Measurements from ENCODE around the gene PWP2. TPM values are rescaled to one million over a fixed set of nuclear protein-coding genes. Genes with fewer than 3 reads are reported as not detected.
"Not testable (repeated sequence)": the region's sequence is repeated elsewhere in the genome, so short reads cannot be mapped to it uniquely, and the experiment has no call there.

The PWP2 gene
- total RNA-seq, 3 donors from 2014 or later: 5.8 to 9.5 (median 6.9) TPM

DNA sequence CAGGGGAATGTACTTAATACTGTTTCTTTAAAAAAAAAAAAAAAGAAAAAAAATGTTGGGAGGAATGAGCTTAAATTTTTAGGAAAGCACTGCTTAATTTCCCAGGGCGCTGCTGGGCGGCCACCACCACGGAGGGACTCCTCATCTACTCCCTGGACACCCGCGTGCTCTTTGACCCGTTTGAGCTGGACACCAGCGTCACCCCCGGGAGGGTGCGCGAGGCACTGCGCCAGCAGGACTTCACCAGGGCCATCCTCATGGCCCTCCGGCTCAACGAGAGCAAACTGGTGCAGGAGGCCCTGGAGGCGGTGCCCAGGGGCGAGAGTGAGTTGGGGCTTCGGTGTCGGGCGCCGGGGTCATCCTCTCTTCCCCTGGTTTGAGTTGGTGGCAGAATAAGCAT is 20.6 kb downstream of the PWP2 start:
- H3K9me3 ChIP-seq; H3K27me3 ChIP-seq; intact Hi-C loops (cut with DNase I; ENCODE audit: low total_unique reads); DNase-seq (ENCODE audit: low spot score in 2 of 2); H3K36me3 ChIP-seq; H3K27ac ChIP-seq; H3K4me3 ChIP-seq; H3K4me1 ChIP-seq: not testable (repeated sequence)

DNA sequence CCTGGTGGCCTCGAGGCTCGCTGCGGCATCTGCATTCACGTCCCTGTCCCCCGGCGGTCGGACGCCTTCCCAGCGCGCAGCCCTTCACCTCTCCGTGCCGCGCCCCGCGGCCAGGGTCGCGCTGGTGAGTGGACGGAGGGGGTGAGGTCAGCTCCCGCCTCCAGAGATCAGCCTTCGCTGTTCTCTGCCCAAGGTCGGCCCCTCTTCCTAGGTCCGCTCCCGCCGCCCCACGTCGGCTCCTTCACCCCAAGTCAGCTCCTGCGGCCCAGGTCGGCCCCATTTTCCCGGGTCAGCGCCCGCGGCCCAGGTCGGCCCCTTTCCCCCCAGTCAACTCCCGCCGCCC is 26.5 kb downstream of the PWP2 start:
- H3K27me3 ChIP-seq; H3K4me1 ChIP-seq; intact Hi-C loops (cut with DNase I; ENCODE audit: low total_unique reads); H3K36me3 ChIP-seq; H3K27ac ChIP-seq; H3K9me3 ChIP-seq; DNase-seq (ENCODE audit: low spot score in 2 of 2); H3K4me3 ChIP-seq: not testable (repeated sequence)

DNA sequence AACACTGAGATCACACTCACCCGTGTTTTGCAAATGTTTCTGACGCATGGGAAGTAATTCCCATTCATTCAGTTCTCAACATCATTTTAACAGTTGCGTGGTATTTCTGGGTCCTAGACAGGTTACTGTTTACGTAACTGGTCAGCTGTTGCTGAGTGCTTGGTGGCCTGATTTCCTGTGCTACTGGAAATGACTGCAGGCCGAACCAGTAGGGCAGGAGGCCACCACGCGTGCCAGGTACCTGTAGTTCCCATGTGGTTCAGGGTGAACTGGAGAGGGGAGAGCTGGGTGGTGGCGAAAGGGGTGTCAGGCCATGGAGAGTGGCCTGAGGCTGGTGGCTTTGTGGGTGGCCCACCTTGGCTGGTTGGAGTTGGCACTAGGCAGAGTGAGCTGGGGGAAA is 27.5 kb downstream of the PWP2 start:
- H3K4me3 ChIP-seq; H3K9me3 ChIP-seq; H3K4me1 ChIP-seq; H3K27ac ChIP-seq; H3K27me3 ChIP-seq; intact Hi-C loops (cut with DNase I; ENCODE audit: low total_unique reads); DNase-seq (ENCODE audit: low spot score in 2 of 2); H3K36me3 ChIP-seq: not testable (repeated sequence)

DNA sequence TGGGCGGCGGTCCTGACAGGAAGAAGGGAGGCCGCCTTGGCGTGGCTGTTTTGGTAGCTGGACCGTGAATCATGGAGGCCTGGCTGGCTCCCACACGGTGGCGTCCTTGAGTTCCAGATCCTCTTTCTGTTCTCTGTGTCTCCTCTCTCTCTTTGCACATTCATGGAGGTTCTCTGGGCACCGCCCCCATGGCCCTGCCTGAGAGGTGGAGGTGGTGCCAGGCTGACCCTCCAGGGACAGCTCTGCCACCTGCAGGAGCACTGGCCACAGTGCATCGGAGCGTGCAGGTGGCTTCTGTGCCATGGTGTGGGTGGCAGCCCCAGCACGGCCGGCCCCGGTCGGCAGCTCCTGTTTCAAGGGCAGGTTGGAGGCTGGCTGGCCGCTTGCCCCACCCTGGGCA is 30.8 kb downstream of the PWP2 start:
- H3K36me3 ChIP-seq; DNase-seq (ENCODE audit: low spot score in 2 of 2); intact Hi-C loops (cut with DNase I; ENCODE audit: low total_unique reads); H3K27me3 ChIP-seq; H3K9me3 ChIP-seq; H3K4me3 ChIP-seq; H3K4me1 ChIP-seq; H3K27ac ChIP-seq: not testable (repeated sequence)

DNA sequence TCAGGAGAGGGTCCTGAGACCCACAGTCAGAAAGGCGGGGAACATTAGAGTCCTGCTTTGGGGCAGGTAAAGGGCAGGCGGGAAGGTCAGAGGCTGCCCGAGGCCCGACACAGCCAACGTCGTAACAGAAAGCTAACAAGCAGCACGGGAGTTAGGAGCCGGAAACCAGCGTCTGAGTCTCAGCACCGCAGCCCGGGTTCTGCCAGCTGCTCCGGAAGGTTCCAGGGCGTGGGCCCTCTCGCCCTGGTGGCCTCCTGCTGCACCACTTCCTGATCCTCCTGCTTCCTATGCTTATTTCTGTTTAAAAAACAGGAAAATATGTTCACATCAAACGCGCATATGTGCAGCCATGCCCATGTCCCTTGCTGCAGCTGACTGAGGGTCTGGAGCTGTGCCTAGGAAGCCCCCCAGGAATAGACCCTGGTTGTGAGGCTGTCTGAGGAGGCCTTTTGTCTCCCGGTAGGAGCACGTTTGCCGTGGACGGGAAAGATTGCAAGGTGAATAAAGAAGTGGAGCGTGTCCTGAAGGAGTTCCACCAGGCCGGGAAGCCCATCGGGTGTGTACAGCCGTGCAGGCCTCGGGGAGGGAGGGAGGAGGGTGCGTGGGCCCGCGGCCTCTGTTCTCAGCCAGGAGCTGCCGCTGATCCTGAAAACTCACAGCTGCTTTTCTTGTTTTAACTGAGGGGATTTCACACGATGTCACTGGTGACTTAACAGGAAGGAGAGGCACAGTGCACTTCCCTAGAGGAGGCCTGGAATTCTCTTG is 32.8 kb downstream of the PWP2 start:
- H3K4me3 ChIP-seq; H3K27me3 ChIP-seq; H3K4me1 ChIP-seq; H3K36me3 ChIP-seq; H3K9me3 ChIP-seq; intact Hi-C loops (cut with DNase I; ENCODE audit: low total_unique reads); DNase-seq (ENCODE audit: low spot score in 2 of 2); H3K27ac ChIP-seq: not testable (repeated sequence)

DNA sequence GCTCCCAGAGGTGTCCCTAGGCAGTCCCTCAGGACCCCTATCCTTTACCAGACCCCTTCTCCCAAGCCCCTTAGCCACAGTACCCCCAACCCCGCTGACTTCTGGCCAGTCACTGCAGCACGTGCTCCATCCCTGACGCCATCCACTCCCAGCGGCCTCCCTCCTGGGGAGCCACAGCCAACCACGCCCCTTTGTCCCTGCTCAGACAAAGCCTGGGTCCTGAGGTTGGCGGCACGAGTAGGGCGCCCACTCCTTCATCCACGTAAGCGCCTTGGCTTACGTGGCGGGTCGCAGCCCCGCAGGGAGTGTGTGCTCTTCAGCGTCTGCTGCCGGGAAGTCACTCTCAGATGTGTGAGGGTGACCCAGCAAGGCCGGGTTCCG is 33.3 kb downstream of the PWP2 start:
- DNase-seq (ENCODE audit: low spot score in 2 of 2); H3K36me3 ChIP-seq; H3K27me3 ChIP-seq; H3K4me1 ChIP-seq; H3K27ac ChIP-seq; H3K4me3 ChIP-seq; H3K9me3 ChIP-seq; intact Hi-C loops (cut with DNase I; ENCODE audit: low total_unique reads): not testable (repeated sequence)

DNA sequence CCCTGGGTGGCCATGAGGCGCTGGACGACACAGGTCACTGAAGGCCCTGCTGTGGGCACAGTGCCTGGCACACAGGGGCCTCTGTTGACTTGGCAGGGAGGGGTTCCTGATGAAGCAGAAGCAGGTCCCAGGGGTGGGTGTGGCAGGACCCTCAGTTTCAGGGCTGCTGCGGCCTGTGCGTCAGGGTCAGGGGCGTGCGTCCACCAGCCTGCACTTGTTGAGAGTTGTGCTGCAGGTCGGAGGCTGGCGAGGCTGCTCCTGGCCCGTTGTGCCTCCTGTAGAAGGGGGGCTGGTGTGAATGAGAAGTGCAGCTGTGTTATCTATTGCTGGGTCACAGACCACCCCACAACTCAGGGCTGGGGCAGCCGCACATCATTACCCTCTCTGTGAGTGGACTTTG is 35.3 kb downstream of the PWP2 start:
- H3K36me3 ChIP-seq; H3K27me3 ChIP-seq; H3K4me3 ChIP-seq; intact Hi-C loops (cut with DNase I; ENCODE audit: low total_unique reads); H3K27ac ChIP-seq; DNase-seq (ENCODE audit: low spot score in 2 of 2); H3K4me1 ChIP-seq; H3K9me3 ChIP-seq: not testable (repeated sequence)

DNA sequence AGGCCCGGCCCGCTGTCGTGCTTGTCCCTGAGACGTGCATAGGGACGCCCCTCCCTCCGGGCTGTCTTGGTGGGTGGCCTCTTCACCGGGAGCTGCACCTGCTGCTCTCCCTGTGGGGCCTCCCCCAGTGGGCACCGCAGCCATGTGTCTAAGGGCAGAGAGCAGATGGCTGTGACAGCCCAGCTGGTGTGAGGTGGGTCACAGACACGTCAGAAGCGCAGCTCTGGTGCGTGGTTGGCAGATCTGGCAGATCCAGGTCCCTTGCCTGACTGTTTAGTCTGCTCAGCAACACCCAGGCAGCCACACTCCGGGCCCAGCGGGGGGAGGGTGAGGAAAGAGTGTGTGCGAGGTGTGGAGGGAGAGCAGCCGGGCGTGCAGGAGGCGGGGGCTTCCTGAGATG is 36.2 kb downstream of the PWP2 start:
- intact Hi-C loops (cut with DNase I; ENCODE audit: low total_unique reads); H3K4me3 ChIP-seq; H3K27ac ChIP-seq: not testable (repeated sequence)

DNA sequence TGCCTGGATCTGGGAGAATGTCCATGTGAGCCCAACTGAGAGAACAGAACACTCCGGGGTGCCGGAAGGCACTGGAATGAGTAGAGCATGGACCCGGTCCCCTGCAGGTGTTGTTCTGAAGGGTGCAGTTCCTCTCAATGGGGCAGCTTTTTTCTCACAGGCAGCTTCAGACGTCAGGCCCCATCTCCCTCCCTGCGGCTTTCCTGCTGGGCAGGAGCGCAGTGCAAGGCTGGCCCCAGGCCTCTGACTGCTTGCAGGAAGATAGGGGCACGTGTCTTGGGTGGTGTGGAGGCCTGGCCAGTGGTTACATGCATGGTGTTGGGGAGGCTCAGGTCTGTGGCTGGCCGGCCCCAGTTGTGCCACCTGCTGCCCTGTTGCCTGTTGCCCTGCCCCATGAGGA is 36.8 kb downstream of the PWP2 start:
- intact Hi-C loops (cut with DNase I; ENCODE audit: low total_unique reads); H3K27me3 ChIP-seq; H3K27ac ChIP-seq; H3K4me3 ChIP-seq; H3K4me1 ChIP-seq; H3K36me3 ChIP-seq; H3K9me3 ChIP-seq; DNase-seq (ENCODE audit: low spot score in 2 of 2): not testable (repeated sequence)

More for the DNA sequence above, 36.2 kb downstream of the PWP2 start:
- not testable (repeated sequence) for H3K9me3 ChIP-seq; H3K36me3 ChIP-seq; DNase-seq (ENCODE audit: low spot score in 2 of 2); H3K27me3 ChIP-seq; H3K4me1 ChIP-seq

DNA sequence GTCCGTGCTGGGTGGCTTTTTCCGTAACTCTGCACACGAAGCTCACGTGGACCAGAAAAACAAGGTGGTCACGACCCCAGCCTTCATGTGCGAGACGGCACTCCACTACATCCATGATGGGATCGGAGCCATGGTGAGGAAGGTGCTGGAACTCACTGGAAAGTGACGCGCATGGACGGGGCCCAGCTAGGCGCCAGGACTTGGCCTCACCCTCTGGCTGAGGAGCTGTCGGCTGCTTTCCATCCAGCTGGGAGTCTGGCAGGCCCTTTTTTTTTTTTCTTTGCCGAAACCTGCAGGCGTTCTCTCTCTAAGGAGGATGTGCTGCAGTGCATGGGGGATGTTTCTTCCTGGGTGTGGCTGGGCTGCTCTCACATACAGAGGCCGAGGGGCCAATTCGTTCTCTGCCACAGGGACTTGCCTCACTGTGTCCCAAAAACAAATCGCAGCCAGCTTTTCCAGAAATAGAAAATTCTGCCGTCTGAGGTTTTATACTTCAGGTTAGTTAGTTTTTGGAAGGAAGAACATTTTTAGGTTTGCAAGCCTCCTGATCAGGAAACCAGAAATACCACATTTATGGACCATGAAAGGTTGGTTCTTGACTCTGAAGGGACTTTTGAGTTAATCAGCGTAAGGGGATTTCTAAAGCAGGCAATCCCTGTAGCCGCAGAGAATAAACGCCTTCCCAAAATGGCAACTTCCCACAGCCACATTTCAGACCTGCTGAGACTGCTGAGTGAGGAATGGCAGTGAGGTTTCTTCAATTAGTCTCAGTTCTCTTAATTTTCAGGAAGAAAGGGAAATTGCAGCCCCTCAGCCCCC is 37.8 kb downstream of the PWP2 start:
- H3K27ac ChIP-seq; H3K36me3 ChIP-seq; intact Hi-C loops (cut with DNase I; ENCODE audit: low total_unique reads); DNase-seq (ENCODE audit: low spot score in 2 of 2); H3K4me1 ChIP-seq; H3K27me3 ChIP-seq; H3K4me3 ChIP-seq; H3K9me3 ChIP-seq: not testable (repeated sequence)

DNA sequence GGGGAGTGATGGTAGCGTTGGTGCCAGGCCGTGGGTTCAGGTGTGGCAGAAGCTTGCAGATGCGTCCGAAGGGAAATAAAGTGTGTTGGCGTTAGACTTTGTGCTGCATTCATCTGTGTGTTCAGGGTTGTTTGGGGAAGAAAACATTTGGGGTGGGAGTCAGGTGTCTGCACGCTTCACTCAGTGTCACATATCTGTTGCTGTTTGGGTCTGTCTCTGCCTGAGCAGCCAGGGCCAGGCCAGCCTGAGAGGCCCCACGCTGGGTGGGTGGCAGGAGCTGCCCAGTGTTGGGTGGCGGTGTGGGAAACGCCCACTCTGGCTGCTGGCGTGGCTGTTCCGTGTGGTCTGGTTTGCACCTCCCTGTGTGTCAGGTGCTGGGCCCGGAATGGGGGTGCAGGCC is 38.4 kb downstream of the PWP2 start:
- DNase-seq (ENCODE audit: low spot score in 2 of 2); H3K4me3 ChIP-seq; H3K27me3 ChIP-seq; intact Hi-C loops (cut with DNase I; ENCODE audit: low total_unique reads); H3K27ac ChIP-seq; H3K9me3 ChIP-seq; H3K4me1 ChIP-seq; H3K36me3 ChIP-seq: not testable (repeated sequence)

DNA sequence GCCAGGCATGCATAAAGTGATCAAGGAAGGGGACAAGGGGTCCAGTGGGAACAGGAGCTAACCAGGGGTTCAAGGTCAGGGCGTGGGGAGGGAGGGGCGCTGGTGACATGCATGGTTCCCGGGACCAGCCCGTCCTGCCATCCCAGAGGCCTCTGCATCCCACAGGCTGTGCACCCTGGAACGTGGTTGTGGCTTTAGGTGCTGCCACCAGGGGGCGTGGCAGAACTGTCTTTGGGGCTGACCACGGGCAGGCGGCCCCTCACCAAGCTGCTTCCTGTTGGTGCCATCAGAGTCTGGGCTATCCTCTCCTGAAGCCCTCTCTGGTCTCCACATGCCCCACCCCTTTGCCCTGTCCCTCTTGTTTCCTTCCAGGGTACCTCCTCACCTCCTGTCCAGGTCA is 39.9 kb downstream of the PWP2 start:
- intact Hi-C loops (cut with DNase I; ENCODE audit: low total_unique reads): not testable (repeated sequence)

DNA sequence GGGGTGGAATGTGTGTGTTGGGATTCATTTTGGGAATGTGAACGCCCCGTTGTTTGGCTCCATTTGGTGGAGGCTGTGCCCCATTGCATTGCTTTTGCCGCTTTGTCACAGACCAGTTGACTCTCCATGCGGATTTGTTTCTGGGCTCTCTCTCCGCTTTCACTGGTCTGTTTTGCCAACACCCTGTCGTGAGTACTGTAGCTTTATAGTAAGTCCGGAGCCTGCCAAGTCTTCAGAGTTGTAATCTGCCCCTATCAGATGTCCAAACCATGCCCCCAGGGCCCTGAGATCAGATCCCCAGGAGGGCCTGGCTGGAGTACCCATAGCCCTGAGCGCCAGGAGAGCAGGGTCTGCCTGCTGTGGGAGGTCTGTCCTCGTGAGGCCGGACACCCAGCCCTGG is 43.1 kb downstream of the PWP2 start:
- intact Hi-C loops (cut with DNase I; ENCODE audit: low total_unique reads); H3K4me3 ChIP-seq: not testable (repeated sequence)

More for the DNA sequence above, 39.9 kb downstream of the PWP2 start:
- H3K9me3 ChIP-seq; DNase-seq (ENCODE audit: low spot score in 2 of 2); H3K4me3 ChIP-seq; H3K27me3 ChIP-seq; H3K27ac ChIP-seq; H3K4me1 ChIP-seq; H3K36me3 ChIP-seq: not testable (repeated sequence)

More for the DNA sequence above, 43.1 kb downstream of the PWP2 start:
- H3K27ac ChIP-seq; H3K4me1 ChIP-seq; H3K36me3 ChIP-seq; DNase-seq (ENCODE audit: low spot score in 2 of 2); H3K9me3 ChIP-seq; H3K27me3 ChIP-seq: not testable (repeated sequence)
